Hematopoietic multipotent progenitor cell treated with erythropoietin and hydrocortisone succinate and interleukin-3 and kit ligand, for 17 days (in vitro differentiated cells): Measurements from ENCODE around the gene THADA.

Experiments
- DNase-seq: peaks from one replicate; pipeline ENCODE4 v3.0.0-alpha.2; 2015; ENCODE audit warnings: low spot score

Gene THADA

GRCh38 chr2:43270930-43271615, 324.8 kb downstream of the THADA start:
- DNase-seq = no peak

DNA sequence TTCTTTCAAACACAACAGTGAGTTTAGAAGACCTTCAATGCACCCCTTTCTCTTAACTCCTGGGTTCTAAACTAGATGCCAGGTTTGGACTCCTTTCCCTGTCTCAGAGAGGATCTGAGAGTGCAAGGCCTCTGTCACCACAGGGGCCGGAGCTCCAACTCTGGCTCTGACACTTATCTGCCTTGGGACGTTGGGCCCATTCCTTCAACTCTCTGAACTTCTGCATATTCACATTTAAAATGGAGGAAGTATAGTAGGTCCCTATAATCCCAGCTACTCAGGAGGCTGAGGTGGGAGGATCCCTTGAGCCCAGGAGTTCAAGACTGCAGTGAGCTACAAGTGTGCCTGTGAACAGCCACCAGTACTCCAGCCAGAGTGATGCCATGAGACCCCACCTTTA, 325.4 kb downstream of the THADA start:
- DNase-seq = no peak

GRCh38 chr2:43269706-43270105, 326.1 kb downstream of the THADA start:
- no peak for DNase-seq

- DNase-seq = no peak
Observed at GRCh38 chr2:43269074-43269572, 326.7 kb downstream of the THADA start.

- DNase-seq = no peak
Observed at GRCh38 chr2:43268066-43268953, 327.5 kb downstream of the THADA start.

DNA sequence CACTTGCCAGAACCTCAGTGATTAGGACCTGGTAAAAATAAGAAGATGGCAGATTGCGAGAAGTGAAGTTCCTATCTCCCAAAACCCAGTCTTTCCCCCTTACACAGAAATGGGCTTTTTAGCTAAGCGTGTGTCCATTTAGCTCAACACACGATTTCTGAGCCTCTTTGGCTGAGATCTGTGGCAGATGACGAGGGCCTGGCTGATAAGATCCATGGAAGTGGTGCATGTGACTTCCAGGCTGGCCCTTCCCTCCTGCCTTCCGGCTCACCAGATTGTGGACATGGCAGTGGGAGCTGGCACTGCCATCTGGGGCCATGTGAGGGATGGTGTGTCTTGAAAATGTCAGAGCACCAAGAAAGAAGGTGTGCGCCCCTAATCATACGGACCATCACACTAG, 328.5 kb downstream of the THADA start:
- DNase-seq = no peak

GRCh38 chr2:43266711-43267111, 329.1 kb downstream of the THADA start:
- no peak for DNase-seq

DNA sequence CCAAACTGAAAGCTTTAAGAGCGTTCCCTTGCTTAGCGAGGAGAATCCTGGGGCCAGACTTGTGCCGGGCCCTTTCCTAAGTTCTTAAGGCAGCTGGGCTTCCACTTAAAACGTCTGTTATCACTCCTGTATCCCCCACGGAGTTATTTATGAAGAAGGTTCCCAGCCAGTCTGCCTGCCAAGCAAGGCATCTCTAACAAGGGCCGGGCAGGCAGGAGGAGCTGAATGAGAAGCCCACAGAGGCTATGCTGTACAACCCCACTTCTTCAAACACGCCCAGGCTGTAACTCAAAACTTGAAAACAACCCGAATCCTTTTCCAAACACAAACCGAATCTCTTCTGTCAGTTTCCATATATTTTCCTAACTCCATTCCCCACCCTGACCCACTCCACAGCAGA, 330.4 kb downstream of the THADA start:
- no peak for DNase-seq

DNA sequence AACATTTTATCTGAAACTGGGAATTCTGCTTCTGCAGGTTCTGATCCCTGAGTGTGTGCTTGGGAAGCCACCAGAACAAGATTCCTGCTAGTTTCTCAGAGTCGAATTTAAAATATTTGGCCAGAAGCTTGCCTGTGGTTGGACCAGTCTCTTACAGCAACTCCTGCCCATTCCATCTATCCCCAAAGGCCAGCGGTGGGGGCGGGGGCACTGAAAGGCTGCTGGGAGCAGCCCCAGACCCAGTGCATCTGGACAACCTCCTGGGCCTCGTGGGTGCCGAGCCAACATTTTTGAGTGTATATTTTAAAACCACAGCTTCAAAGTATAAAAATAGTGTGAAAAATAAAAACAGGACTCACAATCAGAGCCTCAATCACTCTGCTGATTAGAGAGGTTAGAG, 330.8 kb downstream of the THADA start:
- DNase-seq = no peak

DNA sequence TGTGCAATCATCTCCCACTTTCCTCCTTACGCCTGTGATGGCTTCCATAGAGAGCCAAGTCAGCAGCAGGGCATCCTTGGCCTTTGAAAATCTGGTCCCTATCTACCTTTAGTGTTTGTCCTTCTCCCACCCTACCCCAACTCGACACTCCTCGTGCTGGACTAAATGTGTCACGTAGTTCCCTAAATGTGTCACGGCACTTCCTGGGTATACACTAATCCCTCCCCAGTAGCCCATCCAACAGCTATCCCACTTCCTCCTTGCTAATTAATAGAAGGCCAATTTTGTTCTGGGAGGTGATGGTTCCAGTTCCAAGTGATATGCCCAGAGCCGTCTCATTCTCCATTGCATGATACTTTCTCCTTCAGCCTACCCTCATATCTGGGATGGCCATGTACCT, 332.9 kb downstream of the THADA start:
- DNase-seq = no peak

GRCh38 chr2:43262239-43262638, 333.6 kb downstream of the THADA start:
- DNase-seq = no peak

GRCh38 chr2:43259512-43259911, 336.3 kb downstream of the THADA start:
- DNase-seq = no peak

- no peak for DNase-seq
Observed at GRCh38 chr2:43258547-43259156, 337.2 kb downstream of the THADA start.

DNA sequence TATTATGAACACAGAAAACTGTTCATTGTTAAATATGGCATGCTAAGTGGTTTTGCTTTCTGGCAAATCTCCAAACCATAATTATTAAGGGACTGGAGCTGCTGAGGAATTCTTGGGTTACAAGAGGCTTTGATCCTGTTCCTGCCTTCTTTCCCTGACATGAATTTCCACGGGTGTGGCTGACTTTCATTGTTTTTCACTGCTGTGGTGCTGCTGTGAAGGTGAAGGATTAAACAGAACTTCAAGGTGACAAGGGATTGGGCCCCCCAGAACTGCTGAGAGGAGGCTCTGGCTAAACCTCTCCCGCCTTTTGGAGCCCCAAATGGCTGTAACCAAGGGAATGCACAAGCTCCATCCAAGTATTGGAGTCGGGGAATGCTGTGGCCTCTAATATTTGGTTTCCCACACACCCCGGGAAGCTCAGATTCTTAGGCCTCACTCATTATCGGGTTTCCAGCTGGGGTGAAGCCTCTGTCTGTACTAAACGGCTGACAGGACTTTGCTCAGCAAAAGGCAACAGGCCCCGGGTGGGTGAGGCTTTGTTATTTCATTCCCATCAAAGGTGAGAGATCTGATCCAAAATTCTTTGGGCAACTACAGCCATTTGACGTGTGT, 340.4 kb downstream of the THADA start:
- DNase-seq = no peak

DNA sequence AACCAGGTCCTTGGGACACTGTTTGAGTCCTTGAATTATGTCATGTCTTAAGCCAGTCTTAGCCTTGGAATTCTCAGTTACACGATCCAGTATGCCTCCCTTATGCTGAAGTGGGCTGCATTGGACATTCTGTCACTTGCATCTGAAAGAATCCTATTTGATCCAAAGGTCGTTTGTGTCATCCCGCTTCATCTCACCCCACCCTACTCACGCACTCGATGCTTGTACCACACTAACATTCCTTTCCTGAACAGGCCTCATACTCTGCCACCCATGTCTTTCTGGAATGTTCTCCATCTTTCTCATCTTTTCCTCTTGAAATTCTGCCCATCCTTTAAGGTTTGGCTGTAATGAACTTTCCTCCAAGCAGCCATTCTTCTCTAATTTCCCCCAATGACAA, 341.5 kb downstream of the THADA start:
- no peak for DNase-seq

DNA sequence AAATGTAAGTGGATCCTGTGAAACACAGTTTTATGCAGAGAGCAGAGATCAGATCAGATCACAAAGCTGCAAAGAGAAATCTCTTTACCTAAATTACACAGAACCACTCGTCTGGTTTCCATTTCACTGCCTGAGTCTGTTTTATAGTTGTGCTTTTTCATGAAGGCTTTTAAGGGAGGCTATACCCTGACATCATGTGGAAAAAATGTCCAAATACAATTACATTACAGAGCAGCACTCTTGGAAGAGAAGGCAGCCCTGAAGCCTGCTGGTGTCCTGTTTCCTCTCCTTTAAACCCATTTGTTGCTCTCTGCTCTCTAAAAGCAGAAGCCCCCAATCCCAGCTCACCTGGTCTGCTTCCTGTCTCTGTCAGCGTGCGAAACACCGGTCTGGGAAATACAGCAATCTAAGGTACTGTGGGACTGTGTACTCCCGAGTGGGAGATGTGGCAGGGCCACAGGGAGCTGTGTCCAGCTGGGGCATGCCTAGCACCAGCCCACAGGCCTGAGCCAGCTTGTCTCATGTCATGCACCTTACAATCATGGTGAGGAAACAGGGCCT, 344.6 kb downstream of the THADA start:
- no peak for DNase-seq

DNA sequence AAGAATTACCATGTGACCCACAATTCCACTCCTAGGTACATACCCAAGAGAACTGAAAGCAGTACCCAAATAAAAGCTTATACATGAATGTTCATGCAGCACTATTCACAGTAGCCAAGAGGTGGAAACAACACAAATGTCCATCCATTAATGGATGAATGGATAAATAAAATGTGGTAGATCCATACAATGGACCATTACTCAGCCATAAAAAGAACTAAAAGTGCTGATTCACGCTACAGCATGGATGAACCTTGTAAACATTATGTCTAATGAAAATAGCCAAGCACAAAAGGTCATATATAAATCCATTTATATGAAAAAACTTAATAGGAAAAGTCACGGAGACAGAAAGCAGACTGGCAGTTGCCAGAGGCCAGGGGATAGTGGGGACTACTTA, 345.8 kb downstream of the THADA start:
- no peak for DNase-seq

DNA sequence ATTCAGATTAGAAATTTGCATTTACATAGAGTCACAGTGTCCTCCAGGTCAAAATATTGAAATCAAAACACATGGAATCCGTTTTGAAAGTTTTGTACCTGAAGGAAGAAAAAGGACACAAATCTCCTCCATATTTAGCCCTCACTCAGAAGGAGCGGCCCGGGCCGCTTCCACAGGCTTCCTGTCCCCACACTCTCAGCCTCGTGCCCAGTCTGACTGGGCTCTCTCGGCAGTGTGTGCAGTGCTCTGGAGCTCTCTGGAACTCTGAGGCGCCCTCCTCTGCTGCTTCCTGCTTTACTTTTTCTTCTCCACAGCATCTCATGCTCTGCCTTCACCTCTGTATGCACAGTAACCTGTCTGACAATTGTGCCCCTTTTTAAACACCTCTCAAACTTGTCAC, 347.2 kb downstream of the THADA start:
- no peak for DNase-seq

DNA sequence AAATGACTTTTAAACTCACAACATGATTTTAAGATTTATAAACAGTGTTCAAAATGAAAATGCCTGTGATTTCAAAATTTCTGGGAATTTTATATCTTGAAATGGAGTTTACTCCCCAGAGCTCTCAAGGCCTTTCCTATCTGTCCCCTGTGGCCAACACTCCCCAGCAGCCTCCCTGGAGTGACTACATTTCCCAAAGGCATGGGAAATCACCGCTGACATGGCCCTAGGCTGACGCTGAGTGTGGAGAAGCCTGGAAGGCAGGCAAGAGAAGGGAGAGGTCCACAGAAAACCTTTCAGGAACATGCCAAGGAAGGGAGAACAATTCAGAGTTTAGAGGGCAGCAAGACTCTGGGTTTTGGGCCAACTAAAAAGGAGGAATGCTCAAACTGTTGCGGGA, 349.2 kb downstream of the THADA start:
- no peak for DNase-seq

DNA sequence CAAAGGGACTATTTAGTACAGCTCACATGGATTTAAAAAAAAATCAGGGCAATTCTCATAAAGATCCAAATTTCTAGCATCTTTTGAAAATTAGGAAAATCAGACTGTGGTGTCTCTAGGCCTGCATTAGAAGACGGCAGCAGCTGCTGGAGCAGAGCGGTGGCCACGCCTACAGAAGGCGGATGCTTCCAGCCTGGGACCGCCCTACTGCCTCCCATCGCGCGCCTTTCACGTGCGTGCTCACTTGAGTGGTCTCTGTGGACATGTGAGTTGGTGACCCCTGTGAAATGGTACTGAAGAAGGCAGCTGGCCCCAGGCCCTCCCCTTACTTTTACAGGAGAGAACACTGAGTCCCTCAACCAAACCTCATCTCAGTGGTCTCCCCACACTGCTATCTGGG, 354.3 kb downstream of the THADA start:
- no peak for DNase-seq

DNA sequence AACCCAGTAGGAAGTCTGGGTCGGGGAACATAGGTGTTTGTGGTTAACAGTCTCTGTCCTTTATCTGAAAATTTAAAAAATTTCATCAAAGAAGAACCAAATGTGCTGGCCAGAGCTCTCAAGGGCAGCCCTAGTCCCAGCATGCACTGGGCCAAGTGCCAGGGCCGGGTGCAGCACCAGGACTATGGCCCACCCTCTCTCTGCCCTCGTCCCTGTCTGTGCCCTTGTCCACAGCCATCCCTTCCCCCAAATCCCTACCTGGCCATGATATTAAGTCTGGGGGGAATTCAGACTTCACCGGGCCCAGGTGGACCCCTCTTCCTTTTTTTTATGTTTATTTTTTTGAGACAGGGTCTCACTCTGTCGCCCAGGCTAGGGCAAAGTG, 355.1 kb downstream of the THADA start:
- no peak for DNase-seq
